A673 (cell line): ENCODE results near the gene SYT7. TPM values are rescaled to one million over a fixed set of nuclear protein-coding genes. Genes with fewer than 3 reads are reported as not detected.

Source experiments
- BruUV-seq: library from RNA; stranded (reverse); fragments of 400-500 nt; replicated peaks from 2 replicates; lab custom pipeline; 2021; lab: Mats Ljungman, UMichigan
- CTCF ChIA-PET: fragments of 300-600 bp; sonication (Branson Sonifier 250); formaldehyde crosslinking; loops from one replicate; lab custom pipeline; 2022; ENCODE audit warnings: antibody characterized with exemption; lab: Charles Lee
- POLR2A ChIA-PET: fragments of 300-600 bp; sonication (Branson Sonifier 250); formaldehyde crosslinking; loops from one replicate; lab custom pipeline; 2022; ENCODE audit warnings: antibody characterized with exemption; ENCODE audit not compliant: low non-redundant PET; lab: Charles Lee
- DNase-seq: peaks from one replicate; pipeline ENCODE4 v3.0.0-alpha.2; 2015; ENCODE audit warnings: low spot score
- H3K27ac ChIP-seq: fragments of 200-600 bp; sonication (generic); 2 replicates; pipeline ENCODE4 v1.5.1; 2016; ENCODE audit warnings: mixed run types, low read depth, mild to moderate bottlenecking, mixed read lengths, antibody characterized with exemption, low read length; ENCODE audit not compliant: poor library complexity, severe bottlenecking
- H3K27me3 ChIP-seq: fragments of 200-600 bp; sonication (generic); replicated peaks from 2 replicates; pipeline ENCODE4 v1.6.1; 2017; ENCODE audit warnings: mixed run types, low read depth, mild to moderate bottlenecking, mixed read lengths, antibody characterized with exemption, low read length; ENCODE audit not compliant: insufficient read depth, poor library complexity
- H3K36me3 ChIP-seq: fragments of 200-600 bp; sonication (generic); 2 replicates; pipeline ENCODE4 v1.6.1; 2016; ENCODE audit warnings: mixed run types, mild to moderate bottlenecking, mixed read lengths, antibody characterized with exemption, low read length; ENCODE audit not compliant: insufficient read depth, poor library complexity, severe bottlenecking
- H3K4me1 ChIP-seq: fragments of 200-600 bp; sonication (generic); 2 replicates; pipeline ENCODE4 v1.6.1; 2017; ENCODE audit warnings: mixed run types, mild to moderate bottlenecking, mixed read lengths, antibody characterized with exemption, low read length; ENCODE audit not compliant: insufficient read depth, poor library complexity, severe bottlenecking
- H3K4me3 ChIP-seq: fragments of 200-600 bp; sonication (generic); 2 replicates; pipeline ENCODE4 v1.5.1; 2016; ENCODE audit warnings: low read depth, mixed run types, mild to moderate bottlenecking, mixed read lengths, low read length; ENCODE audit not compliant: poor library complexity, severe bottlenecking
- H3K9me3 ChIP-seq: fragments of 200-600 bp; sonication (generic); 2 replicates; pipeline ENCODE4 v1.6.1; 2016; ENCODE audit warnings: mixed run types, low read depth, mild to moderate bottlenecking, mixed read lengths, antibody characterized with exemption, low read length; ENCODE audit not compliant: poor library complexity, severe bottlenecking
- CTCF ChIP-seq: fragments of 300-800, 200-600 bp; sonication (generic); conservative IDR thresholded peaks from 2 replicates; pipeline ENCODE4 v1.5.1; 2017; ENCODE audit warnings: low read depth, mild to moderate bottlenecking, antibody characterized with exemption, low read length, moderate library complexity, mixed read lengths
- EZH2 ChIP-seq: fragments of 200-600 bp; sonication (generic); IDR thresholded peaks from 2 replicates; pipeline ENCODE4 v1.6.1; 2017; ENCODE audit warnings: borderline replicate concordance, low read depth, mild to moderate bottlenecking, mixed read lengths, antibody characterized with exemption, low read length; ENCODE audit not compliant: poor library complexity, severe bottlenecking
- intact Hi-C: fragments of 100-400 bp; cut with micrococcal nuclease; formaldehyde crosslinking; loops from one replicate; pipeline ENCODE4 v1.10.0; 2022; ENCODE audit not compliant: unreplicated experiment
- total RNA-seq: library from RNA; stranded (reverse); gene quantifications from 2 replicates; pipeline ENCODE4 v1.2.3, GENCODE V29; 2021

Gene SYT7
- total RNA-seq, 1 experiment from 2014 or later, result 1.3 TPM

GRCh38 chr11:61494381-61494961 is 86.4 kb downstream of the SYT7 start:
- Histone ChIP-seq H3K36me3 (no peaks in the 10 kb centered on the region), H3K4me3 (no peak overlapping the region), H3K9me3 (no peaks in the 10 kb centered on the region), H3K27ac (no peak overlapping the region), H3K27me3 (no peaks in the 10 kb centered on the region), H3K4me1 (peaks cover 7% of the 10 kb centered on the region)
- DNase-seq, result no peak
- TF ChIP-seq CTCF (no peak), EZH2 (no peak)
- ChIA-PET POLR2A (no interaction called here), CTCF (no interaction called here)
- intact Hi-C loops, result no loop called here
- no TSS peak for BruUV-seq

- H3K36me3 ChIP-seq, result no peaks in the 10 kb centered on the region
Measured at GRCh38 chr11:61491736-61492395, 89.0 kb downstream of the SYT7 start.

More at GRCh38 chr11:61491736-61492395, 89.0 kb downstream of the SYT7 start:
- Histone ChIP-seq H3K9me3 (no peaks in the 10 kb centered on the region), H3K27ac (no peak overlapping the region), H3K4me3 (no peak overlapping the region), H3K27me3 (no peaks in the 10 kb centered on the region), H3K4me1 (peaks cover 7% of the 10 kb centered on the region)
- no TSS peak for BruUV-seq
- CTCF ChIA-PET, result no interaction called here
- intact Hi-C loops, result no loop called here
- DNase-seq, result no peak
- POLR2A ChIA-PET, result no interaction called here
- TF ChIP-seq EZH2 (no peak), CTCF (no peak)
